Common myeloid progenitor, CD34-positive (primary cell): Measurements from ENCODE around the gene KLK1. TPM values are rescaled to one million over a fixed set of nuclear protein-coding genes. Genes with fewer than 3 reads are reported as not detected.
A peak's percentile ranks its signal among the peaks of the same experiment; 100 is the strongest.

ENCODE experiments used
- CTCF ChIA-PET: fragments of 350-600 bp; sonication (Branson Sonifier 250); formaldehyde crosslinking; loops from one replicate; lab custom pipeline; 2021; ENCODE audit warnings: antibody characterized with exemption; lab: Charles Lee
- POLR2A ChIA-PET: fragments of 350-600 bp; sonication (Branson Sonifier 250); formaldehyde crosslinking; loops from one replicate; lab custom pipeline; 2021; ENCODE audit warnings: antibody characterized with exemption; lab: Charles Lee
- DNase-seq, 3 donors: peaks; one replicate each; pipeline versions ENCODE4 v3.0.0 to v3.0.0-alpha.2; 2013
- H3K27ac ChIP-seq, 2 experiments: 1 replicate in 1 of 2; 2 replicates in 1 of 2; pipeline ENCODE4 v1.7.0; 2013; ENCODE audit warnings: inconsistent platforms in 2 of 2, low read length in 2 of 2, mild to moderate bottlenecking in 2 of 2, low read depth in 1 of 2, moderate library complexity in 1 of 2; ENCODE audit not compliant: severe bottlenecking in 2 of 2, insufficient read depth in 1 of 2, poor library complexity in 1 of 2
- H3K27me3 ChIP-seq, 5 experiments: replicated peaks in 2 of 5; 1 replicate in 3 of 5; 2 replicates in 2 of 5; pipeline versions ENCODE4 v1.6.1 to v1.7.0; 2013; ENCODE audit warnings: low read length in 4 of 5, mild to moderate bottlenecking in 2 of 5, moderate library complexity in 2 of 5, inconsistent platforms in 1 of 5; ENCODE audit not compliant: insufficient read depth in 5 of 5, control insufficient read depth in 4 of 5
- H3K36me3 ChIP-seq, 4 experiments: 1 replicate in 2 of 4; 2 replicates in 2 of 4; pipeline versions ENCODE4 v1.6.1 to v1.7.0; 2013; ENCODE audit warnings: low read length in 3 of 4, control low read depth in 1 of 4, mild to moderate bottlenecking in 1 of 4; ENCODE audit not compliant: control insufficient read depth in 4 of 4, insufficient read depth in 4 of 4
- H3K4me1 ChIP-seq, 4 experiments: 1 replicate in 3 of 4; 2 replicates in 1 of 4; pipeline versions ENCODE4 v1.6.1 to v1.7.1; 2013; ENCODE audit warnings: low read length in 3 of 4, mild to moderate bottlenecking in 3 of 4, control low read depth in 1 of 4, inconsistent platforms in 1 of 4, moderate library complexity in 1 of 4; ENCODE audit not compliant: control insufficient read depth in 4 of 4, insufficient read depth in 4 of 4; ENCODE audit errors: control extremely low read depth in 1 of 4
- H3K4me3 ChIP-seq, 7 experiments: 1 replicate in 4 of 7; 2 replicates in 3 of 7; pipeline versions ENCODE4 v1.5.1 to v1.7.0; 2013; ENCODE audit warnings: mild to moderate bottlenecking in 7 of 7, low read length in 6 of 7, moderate library complexity in 6 of 7, inconsistent platforms in 2 of 7, low read depth in 2 of 7, control low read depth in 1 of 7; ENCODE audit not compliant: insufficient read depth in 4 of 7, control insufficient read depth in 1 of 7; ENCODE audit errors: extremely low read depth in 1 of 7
- H3K9me3 ChIP-seq, 5 experiments: 1 replicate in 4 of 5; 2 replicates in 1 of 5; pipeline versions ENCODE4 v1.6.1 to v1.7.1; 2013; ENCODE audit warnings: low read length in 4 of 5, mild to moderate bottlenecking in 2 of 5, inconsistent platforms in 1 of 5, low read depth in 1 of 5, moderate library complexity in 1 of 5; ENCODE audit not compliant: control insufficient read depth in 4 of 5, insufficient read depth in 2 of 5; ENCODE audit errors: control extremely low read depth in 1 of 5
- WGBS: methylation state at CpG from one replicate; pipeline ENCODE4 v1.1.5; 2013; ENCODE audit not compliant: insufficient coverage; 5-methylcytosine and 5-hydroxymethylcytosine counted together
- polyA plus RNA-seq: library from polyadenylated mRNA; unstranded; fragments of 120-200 nt; gene quantifications from one replicate; pipeline ENCODE4 v1.2.1, GENCODE V29; 2013

Gene KLK1
- polyA plus RNA-seq, result 0.15 TPM

GRCh38 chr19:50823389-50824042 is at the start of gene KLK1:
KLK1 (minus strand) TSS chr19:50823787; CDS start chr19:50823748, 39 bp downstream.
- ChIA-PET POLR2A (no interaction called here), CTCF (no interaction called here)
- Histone ChIP-seq H3K27ac (no peak within 1 kb of the TSS), H3K4me3 (no peak within 1 kb of the TSS), H3K4me1 (peaks cover 0 to 8% (median 5%) of the 10 kb centered on the region in 4 experiments), H3K36me3 (no peaks in the 10 kb centered on the region), H3K27me3 (peaks cover 2 to 78% (median 36%) of the 10 kb centered on the region in 5 experiments), H3K9me3 (peaks cover 0 to 7% (median 3%) of the 10 kb centered on the region in 5 experiments)
- 84% methylated on average over 6 of the region's 14 CpGs for WGBS
- no peak for DNase-seq

DNA sequence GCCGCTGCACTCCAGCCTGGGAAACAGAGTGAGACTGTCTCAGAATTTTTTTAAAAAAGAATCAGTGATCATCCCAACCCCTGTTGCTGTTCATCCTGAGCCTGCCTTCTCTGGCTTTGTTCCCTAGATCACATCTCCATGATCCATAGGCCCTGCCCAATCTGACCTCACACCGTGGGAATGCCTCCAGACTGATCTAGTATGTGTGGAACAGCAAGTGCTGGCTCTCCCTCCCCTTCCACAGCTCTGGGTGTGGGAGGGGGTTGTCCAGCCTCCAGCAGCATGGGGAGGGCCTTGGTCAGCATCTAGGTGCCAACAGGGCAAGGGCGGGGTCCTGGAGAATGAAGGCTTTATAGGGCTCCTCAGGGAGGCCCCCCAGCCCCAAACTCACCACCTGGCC is 49.5 kb upstream of the KLK1 start, which contains the start of gene KLK2:
Gene KLK2, plus strand, starts transcription at position 384 of the 400 bp plus-strand sequence. CDS start 35 bp downstream, outside the sequence.
- Histone ChIP-seq H3K36me3 (no peaks in the 10 kb centered on the region), H3K9me3 (peaks cover 0 to 2% (median 0%) of the 10 kb centered on the region in 5 experiments), H3K4me3 (no peak within 1 kb of the TSS), H3K27ac (no peak within 1 kb of the TSS), H3K4me1 (no peaks in the 10 kb centered on the region), H3K27me3 (peaks cover 5 to 89% (median 14%) of the 10 kb centered on the region in 5 experiments)
- no peak for DNase-seq
- ChIA-PET POLR2A (no interaction called here), CTCF (no interaction called here)
- 60% methylated on average over 3 of the region's 3 CpGs for WGBS

DNA sequence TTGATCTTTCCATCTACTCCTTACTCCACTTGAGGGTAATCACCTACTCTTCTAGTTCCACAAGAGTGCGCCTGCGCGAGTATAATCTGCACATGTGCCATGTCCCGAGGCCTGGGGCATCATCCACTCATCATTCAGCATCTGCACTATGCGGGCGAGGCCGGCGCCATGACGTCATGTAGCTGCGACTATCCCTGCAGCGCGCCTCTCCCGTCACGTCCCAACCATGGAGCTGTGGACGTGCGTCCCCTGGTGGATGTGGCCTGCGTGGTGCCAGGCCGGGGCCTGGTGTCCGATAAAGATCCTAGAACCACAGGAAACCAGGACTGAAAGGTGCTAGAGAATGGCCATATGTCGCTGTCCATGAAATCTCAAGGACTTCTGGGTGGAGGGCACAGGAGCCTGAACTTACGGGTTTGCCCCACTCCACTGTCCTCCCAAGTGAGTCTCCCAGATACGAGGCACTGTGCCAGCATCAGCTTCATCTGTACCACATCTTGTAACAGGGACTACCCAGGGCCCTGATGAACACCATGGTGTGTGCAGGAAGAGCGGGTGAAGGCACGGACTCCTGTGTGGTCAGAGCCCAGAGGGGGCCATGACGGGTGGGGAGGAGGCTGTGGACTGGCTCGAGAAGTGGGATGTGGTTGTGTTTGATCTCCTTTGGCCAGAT is 47.0 kb upstream of the KLK1 start:
- DNase-seq, result peak; percentile 10 to 27 (median 22)
- H3K27ac ChIP-seq, result no peak overlapping the region
- CTCF ChIA-PET, result no interaction called here
- no peaks in the 10 kb centered on the region for H3K4me1 ChIP-seq
- no peaks in the 10 kb centered on the region for H3K36me3 ChIP-seq
- 55% methylated on average over 22 of the region's 26 CpGs for WGBS
- peaks cover 6 to 80% (median 14%) of the 10 kb centered on the region in 5 experiments for H3K27me3 ChIP-seq
- no peak overlapping the region for H3K4me3 ChIP-seq
- POLR2A ChIA-PET, result no interaction called here
- peaks cover 0 to 2% (median 0%) of the 10 kb centered on the region in 5 experiments for H3K9me3 ChIP-seq

DNA sequence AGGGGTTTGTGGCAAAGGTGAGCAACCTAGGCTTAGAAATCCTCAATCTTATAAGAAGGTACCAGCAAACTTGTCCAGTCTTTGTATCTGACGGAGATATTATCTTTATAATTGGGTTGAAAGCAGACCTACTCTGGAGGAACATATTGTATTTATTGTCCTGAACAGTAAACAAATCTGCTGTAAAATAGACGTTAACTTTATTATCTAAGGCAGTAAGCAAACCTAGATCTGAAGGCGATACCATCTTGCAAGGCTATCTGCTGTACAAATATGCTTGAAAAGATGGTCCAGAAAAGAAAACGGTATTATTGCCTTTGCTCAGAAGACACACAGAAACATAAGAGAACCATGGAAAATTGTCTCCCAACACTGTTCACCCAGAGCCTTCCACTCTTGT is 45.9 kb upstream of the KLK1 start:
- POLR2A ChIA-PET, result no interaction called here
- Histone ChIP-seq H3K27me3 (peaks cover 6 to 74% (median 15%) of the 10 kb centered on the region in 5 experiments), H3K27ac (no peak overlapping the region), H3K9me3 (peaks cover 0 to 2% (median 0%) of the 10 kb centered on the region in 5 experiments), H3K4me1 (no peaks in the 10 kb centered on the region), H3K36me3 (no peaks in the 10 kb centered on the region), H3K4me3 (no peak overlapping the region)
- CTCF ChIA-PET, result no interaction called here
- no peak for DNase-seq
- 95% methylated on average over 3 of the region's 4 CpGs for WGBS

DNA sequence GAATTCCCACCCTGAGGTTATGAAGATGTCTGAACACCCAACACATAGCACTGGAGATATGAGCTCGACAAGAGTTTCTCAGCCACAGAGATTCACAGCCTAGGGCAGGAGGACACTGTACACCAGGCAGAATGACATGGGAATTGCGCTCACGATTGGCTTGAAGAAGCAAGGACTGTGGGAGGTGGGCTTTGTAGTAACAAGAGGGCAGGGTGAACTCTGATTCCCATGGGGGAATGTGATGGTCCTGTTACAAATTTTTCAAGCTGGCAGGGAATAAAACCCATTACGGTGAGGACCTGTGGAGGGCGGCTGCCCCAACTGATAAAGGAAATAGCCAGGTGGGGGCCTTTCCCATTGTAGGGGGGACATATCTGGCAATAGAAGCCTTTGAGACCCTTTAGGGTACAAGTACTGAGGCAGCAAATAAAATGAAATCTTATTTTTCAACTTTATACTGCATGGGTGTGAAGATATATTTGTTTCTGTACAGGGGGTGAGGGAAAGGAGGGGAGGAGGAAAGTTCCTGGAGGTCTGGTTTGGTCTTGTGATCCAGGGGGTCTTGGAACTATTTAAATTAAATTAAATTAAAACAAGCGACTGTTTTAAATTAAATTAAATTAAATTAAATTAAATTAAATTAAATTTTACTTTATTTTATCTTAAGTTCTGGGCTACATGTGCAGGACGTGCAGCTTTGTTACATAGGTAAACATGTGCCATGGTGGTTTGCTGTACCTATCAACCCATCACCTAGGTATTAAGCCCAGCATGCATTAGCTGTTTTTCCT is 38.1 kb upstream of the KLK1 start:
- peaks cover 0 to 17% (median 14%) of the 10 kb centered on the region in 5 experiments for H3K9me3 ChIP-seq
- peaks cover 0 to 63% (median 20%) of the 10 kb centered on the region in 5 experiments for H3K27me3 ChIP-seq
- CTCF ChIA-PET, result no interaction called here
- no peaks in the 10 kb centered on the region for H3K36me3 ChIP-seq
- no peak overlapping the region for H3K4me3 ChIP-seq
- no peak overlapping the region for H3K27ac ChIP-seq
- DNase-seq, result no peak
- 93% methylated on average over 4 of the region's 7 CpGs for WGBS
- POLR2A ChIA-PET, result no interaction called here
- no peaks in the 10 kb centered on the region for H3K4me1 ChIP-seq

GRCh38 chr19:50861010-50861409 is 37.4 kb upstream of the KLK1 start:
- peaks cover 0 to 60% (median 17%) of the 10 kb centered on the region in 5 experiments for H3K27me3 ChIP-seq
- DNase-seq, result no peak
- no peaks in the 10 kb centered on the region for H3K4me1 ChIP-seq
- H3K9me3 ChIP-seq, result peaks cover 0 to 17% (median 14%) of the 10 kb centered on the region in 5 experiments
- no peaks in the 10 kb centered on the region for H3K36me3 ChIP-seq
- H3K4me3 ChIP-seq, result no peak overlapping the region
- H3K27ac ChIP-seq, result no peak overlapping the region
- POLR2A ChIA-PET, result no interaction called here
- CTCF ChIA-PET, result no interaction called here
- WGBS, result 89% methylated on average over 5 of the region's 5 CpGs
